GM12872 (cell line): Measurements from ENCODE around the gene CGN.
A peak's percentile ranks its signal among the peaks of the same experiment; 100 is the strongest.

Source experiments
- CTCF ChIP-seq: IDR thresholded peaks from 3 replicates; pipeline ENCODE4 v1.5.1; 2011; ENCODE audit warnings: low read depth, mild to moderate bottlenecking, low read length, moderate library complexity; ENCODE audit not compliant: insufficient read depth

The CGN gene

DNA sequence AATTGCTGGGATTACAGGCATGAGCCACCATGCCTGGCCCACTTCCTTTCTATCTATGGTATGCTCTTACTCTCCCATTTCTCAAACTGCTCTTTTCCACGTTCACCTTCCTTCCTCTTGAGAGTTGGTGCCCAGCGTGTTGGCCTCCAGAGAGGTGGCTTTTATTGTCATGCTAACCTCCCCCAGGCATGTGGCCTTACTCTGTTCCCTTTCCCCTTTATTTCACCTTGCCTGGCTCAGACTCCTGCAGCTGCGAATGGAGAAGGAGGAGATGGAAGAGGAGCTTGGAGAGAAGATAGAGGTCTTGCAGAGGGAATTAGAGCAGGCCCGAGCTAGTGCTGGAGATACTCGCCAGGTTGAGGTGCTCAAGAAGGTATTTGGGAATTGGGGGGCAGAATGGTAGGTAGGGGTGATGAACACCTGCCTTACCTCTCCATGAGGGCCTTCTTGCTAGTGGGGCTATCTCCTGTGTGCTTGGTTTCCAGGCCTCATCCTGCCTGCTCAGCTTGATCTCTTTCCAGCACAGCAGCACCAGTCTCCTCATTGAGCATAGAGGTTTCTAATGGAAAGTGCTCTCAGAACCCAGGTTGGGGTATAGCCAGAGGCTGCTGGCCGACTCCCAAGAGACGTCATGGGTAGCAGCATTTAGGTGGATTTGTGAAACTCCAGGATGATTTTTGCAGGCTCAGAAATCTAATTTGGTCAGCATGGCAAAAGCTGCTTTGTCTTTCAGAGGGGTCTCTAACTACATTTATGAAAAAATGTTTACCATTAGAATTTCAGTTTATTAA, 15.7 kb downstream of the CGN start:
- TF ChIP-seq CTCF: no peak

GRCh38 chr1:151529211-151529702, 18.1 kb downstream of the CGN start:
- TF ChIP-seq CTCF: no peak

DNA sequence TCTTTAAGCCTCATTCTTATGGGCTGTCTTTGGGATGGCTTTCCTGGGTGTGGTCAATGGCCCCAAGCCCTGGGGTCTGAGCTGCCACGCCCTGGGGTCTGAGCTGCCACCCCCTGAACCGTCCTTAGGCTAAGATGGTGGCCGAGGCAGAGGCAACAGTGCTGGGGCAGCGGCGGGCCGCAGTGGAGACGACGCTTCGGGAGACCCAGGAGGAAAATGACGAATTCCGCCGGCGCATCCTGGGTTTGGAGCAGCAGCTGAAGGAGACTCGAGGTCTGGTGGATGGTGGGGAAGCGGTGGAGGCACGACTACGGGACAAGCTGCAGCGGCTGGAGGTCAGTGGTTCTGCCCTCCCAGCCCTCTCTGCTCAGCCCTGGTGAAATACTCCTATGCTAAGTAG, 18.6 kb downstream of the CGN start:
- TF ChIP-seq CTCF: no peak

DNA sequence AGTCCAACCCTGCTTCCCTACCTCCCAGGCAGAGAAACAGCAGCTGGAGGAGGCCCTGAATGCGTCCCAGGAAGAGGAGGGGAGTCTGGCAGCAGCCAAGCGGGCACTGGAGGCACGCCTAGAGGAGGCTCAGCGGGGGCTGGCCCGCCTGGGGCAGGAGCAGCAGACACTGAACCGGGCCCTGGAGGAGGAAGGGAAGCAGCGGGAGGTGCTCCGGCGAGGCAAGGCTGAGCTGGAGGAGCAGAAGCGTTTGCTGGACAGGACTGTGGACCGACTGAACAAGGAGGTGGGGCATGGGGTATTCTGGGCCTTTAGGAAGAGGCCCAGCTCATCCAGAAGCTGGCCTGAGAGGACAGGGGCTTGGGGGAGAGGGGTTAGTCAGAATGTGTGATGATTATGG, 19.3 kb downstream of the CGN start:
- no peak for TF ChIP-seq CTCF

DNA sequence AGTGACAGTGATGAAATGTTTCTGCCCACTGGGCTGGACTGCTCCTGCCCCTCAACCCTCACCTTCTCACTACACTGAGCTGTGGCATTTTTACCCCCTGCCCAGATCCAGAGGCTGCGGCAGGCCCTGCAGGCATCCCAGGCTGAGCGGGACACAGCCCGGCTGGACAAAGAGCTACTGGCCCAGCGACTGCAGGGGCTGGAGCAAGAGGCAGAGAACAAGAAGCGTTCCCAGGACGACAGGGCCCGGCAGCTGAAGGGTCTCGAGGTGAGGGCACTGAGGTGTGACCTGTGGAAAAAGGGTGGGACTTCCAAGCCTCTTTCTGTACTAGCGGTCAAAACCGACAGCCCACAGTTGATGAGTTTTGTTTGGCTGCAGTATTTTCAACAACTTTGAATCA, 22.7 kb downstream of the CGN start:
- no peak for TF ChIP-seq CTCF

- TF ChIP-seq CTCF: peak; percentile 93
Observed at GRCh38 chr1:151534662-151535278, 23.6 kb downstream of the CGN start.

DNA sequence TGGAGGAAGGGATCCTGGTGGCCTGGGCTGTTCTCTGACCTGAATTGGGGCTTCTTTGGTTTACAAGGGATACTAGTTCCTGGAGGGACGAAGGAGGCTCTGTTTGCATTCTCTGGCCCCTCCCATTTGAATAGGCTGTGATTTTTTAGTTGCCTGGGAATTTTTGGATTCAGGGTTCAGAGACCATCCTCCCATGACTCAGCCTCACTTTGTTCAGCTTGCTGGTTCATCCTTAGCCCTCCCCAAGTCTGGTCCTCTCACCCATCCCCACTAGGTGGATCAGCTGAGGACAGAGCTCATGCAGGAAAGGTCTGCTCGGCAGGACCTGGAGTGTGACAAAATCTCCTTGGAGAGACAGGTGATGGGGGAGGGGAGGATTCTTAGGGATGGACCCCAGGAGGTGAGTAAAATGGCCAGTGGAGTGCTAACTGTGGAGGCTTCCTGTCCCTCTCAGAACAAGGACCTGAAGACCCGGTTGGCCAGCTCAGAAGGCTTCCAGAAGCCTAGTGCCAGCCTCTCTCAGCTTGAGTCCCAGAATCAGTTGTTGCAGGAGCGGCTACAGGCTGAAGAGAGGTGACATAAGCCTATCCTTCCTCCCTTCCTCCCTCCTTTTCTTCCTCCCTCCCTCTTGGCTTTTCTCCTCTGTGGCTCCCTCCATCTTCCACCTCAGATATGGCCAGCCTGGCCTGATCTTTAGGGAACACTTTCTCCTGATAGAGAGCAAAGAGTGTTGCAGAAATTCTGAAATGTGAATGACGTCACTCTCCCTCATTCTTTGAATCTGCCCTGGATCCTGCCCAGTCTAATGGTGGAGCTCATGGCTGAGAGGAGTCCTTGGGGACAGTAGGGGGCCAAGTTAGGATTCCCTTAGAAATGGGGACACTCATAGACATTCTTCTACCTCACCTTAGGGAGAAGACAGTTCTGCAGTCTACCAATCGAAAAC, 24.4 kb downstream of the CGN start:
- no peak for TF ChIP-seq CTCF
